ENCODE results near the gene TENM3.

- TF ChIP-seq CTCF (IDR thresholded peaks at IDR 0.05; ENCODE audit: borderline replicate concordance, extremely low read depth, low read length, poor library complexity, severe bottlenecking) (no peak), EZH2 (IDR thresholded peaks at IDR 0.05; ENCODE audit: borderline replicate concordance, low read depth, low read length, severe bottlenecking) (no peak)
Observed at GRCh38 chr4:182694551-182694950, 451.3 kb downstream of the TENM3 start.
